ENCODE results near the gene SH2D7.

Gene SH2D7

DNA sequence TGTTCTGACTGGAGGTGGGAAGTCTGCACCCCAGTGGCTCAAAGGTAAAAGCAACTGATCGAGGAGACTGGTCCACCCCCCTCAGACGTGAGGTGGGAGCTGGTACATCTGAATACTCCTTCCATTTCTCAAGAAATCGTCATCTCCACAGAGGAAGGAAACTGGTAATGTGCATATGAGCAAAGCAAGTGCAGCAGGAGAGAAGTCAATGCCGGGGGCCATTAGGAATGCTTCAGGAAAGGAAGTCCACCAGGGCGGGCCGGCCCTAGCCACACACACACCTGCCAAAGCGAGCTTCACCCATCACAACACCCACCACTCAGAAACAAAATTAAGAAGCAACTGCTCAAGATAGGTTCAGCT, 23.3 kb upstream of the SH2D7 start:
- Histone ChIP-seq H3K9me3 (ENCODE audit: control insufficient read depth in 2 of 2, low read length in 2 of 2) (no peaks in the 10 kb centered on the region), H3K4me3 (ENCODE audit: low read length in 2 of 2) (peak overlapping the region in 1 of 2 donors; percentile 49), H3K4me1 (ENCODE audit: control insufficient read depth in 2 of 2, insufficient read depth in 2 of 2, low read length in 2 of 2) (peaks cover 72 to 79% of the 10 kb centered on the region in 2 donors), H3K27me3 (ENCODE audit: control insufficient read depth in 2 of 2, insufficient read depth in 2 of 2, low read length in 2 of 2) (no peaks in the 10 kb centered on the region), H3K9ac (ENCODE audit: low read depth in 1 of 2, low read length in 2 of 2) (peak overlapping the region; percentile 14 to 17), H3K36me3 (ENCODE audit: control insufficient read depth in 2 of 2, insufficient read depth in 2 of 2, low read length in 2 of 2) (peaks cover 0 to 4% of the 10 kb centered on the region in 2 donors), H3K27ac (ENCODE audit: low read depth in 2 of 2, low read length in 2 of 2) (peak overlapping the region; percentile 53 to 83)

DNA sequence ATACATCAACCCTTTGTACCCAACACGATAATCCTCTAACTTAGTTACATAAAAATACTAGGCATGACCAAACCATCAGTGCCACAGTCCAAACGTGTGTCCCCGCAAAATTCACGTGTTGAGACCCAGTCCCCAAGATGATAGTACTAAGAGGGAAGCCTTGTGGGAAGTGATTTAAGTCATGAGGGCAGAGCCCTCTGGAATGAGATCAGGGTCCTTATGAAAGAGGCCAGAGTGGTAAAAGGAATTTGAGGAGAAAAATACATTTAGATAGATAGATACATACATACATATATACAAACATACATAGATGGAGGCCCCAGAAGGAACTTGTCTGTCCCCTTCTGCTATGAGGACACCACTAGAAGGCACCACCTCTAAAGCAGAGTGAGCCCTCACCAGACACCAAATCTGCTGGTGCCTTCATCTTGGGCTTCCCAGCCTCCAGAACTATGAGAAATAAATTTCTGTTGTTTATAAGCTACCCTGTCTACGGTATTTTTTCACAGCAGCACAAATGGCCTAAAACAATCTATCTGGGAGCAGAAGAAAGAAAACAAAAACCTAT, 22.8 kb upstream of the SH2D7 start:
- H3K9ac ChIP-seq (ENCODE audit: low read depth in 1 of 2, low read length in 2 of 2), result peak overlapping the region; percentile 10 to 14
- no peaks in the 10 kb centered on the region for H3K27me3 ChIP-seq (ENCODE audit: control insufficient read depth in 2 of 2, insufficient read depth in 2 of 2, low read length in 2 of 2)
- peak overlapping the region; percentile 53 to 83 for H3K27ac ChIP-seq (ENCODE audit: low read depth in 2 of 2, low read length in 2 of 2)
- H3K9me3 ChIP-seq (ENCODE audit: control insufficient read depth in 2 of 2, low read length in 2 of 2), result no peaks in the 10 kb centered on the region
- peaks cover 0 to 4% of the 10 kb centered on the region in 2 donors for H3K36me3 ChIP-seq (ENCODE audit: control insufficient read depth in 2 of 2, insufficient read depth in 2 of 2, low read length in 2 of 2)
- peaks cover 70 to 79% of the 10 kb centered on the region in 2 donors for H3K4me1 ChIP-seq (ENCODE audit: control insufficient read depth in 2 of 2, insufficient read depth in 2 of 2, low read length in 2 of 2)
- H3K4me3 ChIP-seq (ENCODE audit: low read length in 2 of 2), result peak overlapping the region in 1 of 2 donors; percentile 49

DNA sequence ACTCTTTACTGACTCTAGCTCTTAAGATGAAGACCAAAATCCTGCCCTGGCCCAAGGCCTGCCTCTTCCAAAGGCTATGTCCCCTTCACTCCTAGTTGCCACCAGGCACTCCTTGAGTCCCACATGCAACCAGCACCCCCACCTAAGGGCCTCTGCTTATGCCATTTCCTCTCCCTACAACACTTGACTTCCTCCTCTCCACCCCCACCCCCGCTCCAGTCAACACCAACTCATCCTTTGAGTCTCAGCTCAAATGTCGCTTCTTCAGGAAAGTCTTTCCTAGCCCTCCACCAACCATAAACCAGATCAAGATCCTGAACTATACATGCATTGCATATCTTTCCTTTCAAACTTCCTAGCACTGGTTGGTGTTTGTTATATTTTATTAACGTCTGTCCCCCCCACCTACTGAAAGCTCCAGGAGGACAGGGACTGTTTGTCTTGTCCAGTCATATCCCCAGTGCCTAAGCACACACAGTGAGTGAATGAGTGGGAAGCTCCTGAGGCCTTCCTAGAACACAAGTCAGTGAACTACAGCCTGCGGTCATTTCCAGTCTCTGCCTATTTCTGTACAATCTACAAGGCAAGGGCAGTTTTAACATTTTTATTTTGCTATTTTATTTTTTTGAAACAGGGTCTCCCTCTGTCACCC, 22.2 kb upstream of the SH2D7 start:
- peak overlapping the region in 1 of 2 donors; percentile 17 for H3K9ac ChIP-seq (ENCODE audit: low read depth in 1 of 2, low read length in 2 of 2)
- peak overlapping the region; percentile 53 to 83 for H3K27ac ChIP-seq (ENCODE audit: low read depth in 2 of 2, low read length in 2 of 2)
- peaks cover 65 to 80% of the 10 kb centered on the region in 2 donors for H3K4me1 ChIP-seq (ENCODE audit: control insufficient read depth in 2 of 2, insufficient read depth in 2 of 2, low read length in 2 of 2)
- no peaks in the 10 kb centered on the region for H3K9me3 ChIP-seq (ENCODE audit: control insufficient read depth in 2 of 2, low read length in 2 of 2)
- H3K27me3 ChIP-seq (ENCODE audit: control insufficient read depth in 2 of 2, insufficient read depth in 2 of 2, low read length in 2 of 2), result no peaks in the 10 kb centered on the region
- H3K36me3 ChIP-seq (ENCODE audit: control insufficient read depth in 2 of 2, insufficient read depth in 2 of 2, low read length in 2 of 2), result peaks cover 0 to 4% of the 10 kb centered on the region in 2 donors
- no peak overlapping the region for H3K4me3 ChIP-seq (ENCODE audit: low read length in 2 of 2)

DNA sequence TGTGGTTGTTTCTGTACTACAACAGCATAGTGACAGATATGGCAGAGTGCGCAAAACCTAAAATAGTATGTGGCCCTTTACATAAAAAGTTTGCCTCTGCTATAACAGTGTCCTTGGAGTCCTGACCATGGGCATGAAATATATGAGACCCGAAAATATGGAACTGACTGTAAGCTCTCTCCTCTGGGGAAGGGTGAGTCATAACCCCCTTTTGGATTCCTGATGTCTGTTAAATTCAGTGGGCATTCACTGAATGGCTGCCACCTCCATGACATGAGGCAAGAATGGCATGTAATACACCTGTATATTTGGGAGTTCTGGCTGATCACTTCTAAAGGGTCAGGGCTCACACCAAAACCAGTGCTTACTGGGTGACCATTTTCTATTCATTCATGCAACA, 21.0 kb upstream of the SH2D7 start:
- Histone ChIP-seq H3K27ac (ENCODE audit: low read depth in 2 of 2, low read length in 2 of 2) (peak overlapping the region; percentile 81 to 82), H3K36me3 (ENCODE audit: control insufficient read depth in 2 of 2, insufficient read depth in 2 of 2, low read length in 2 of 2) (peaks cover 0 to 4% of the 10 kb centered on the region in 2 donors), H3K27me3 (ENCODE audit: control insufficient read depth in 2 of 2, insufficient read depth in 2 of 2, low read length in 2 of 2) (no peaks in the 10 kb centered on the region), H3K4me3 (ENCODE audit: low read length in 2 of 2) (no peak overlapping the region), H3K9ac (ENCODE audit: low read depth in 1 of 2, low read length in 2 of 2) (no peak overlapping the region), H3K9me3 (ENCODE audit: control insufficient read depth in 2 of 2, low read length in 2 of 2) (no peaks in the 10 kb centered on the region), H3K4me1 (ENCODE audit: control insufficient read depth in 2 of 2, insufficient read depth in 2 of 2, low read length in 2 of 2) (peaks cover 67 to 78% of the 10 kb centered on the region in 2 donors)

DNA sequence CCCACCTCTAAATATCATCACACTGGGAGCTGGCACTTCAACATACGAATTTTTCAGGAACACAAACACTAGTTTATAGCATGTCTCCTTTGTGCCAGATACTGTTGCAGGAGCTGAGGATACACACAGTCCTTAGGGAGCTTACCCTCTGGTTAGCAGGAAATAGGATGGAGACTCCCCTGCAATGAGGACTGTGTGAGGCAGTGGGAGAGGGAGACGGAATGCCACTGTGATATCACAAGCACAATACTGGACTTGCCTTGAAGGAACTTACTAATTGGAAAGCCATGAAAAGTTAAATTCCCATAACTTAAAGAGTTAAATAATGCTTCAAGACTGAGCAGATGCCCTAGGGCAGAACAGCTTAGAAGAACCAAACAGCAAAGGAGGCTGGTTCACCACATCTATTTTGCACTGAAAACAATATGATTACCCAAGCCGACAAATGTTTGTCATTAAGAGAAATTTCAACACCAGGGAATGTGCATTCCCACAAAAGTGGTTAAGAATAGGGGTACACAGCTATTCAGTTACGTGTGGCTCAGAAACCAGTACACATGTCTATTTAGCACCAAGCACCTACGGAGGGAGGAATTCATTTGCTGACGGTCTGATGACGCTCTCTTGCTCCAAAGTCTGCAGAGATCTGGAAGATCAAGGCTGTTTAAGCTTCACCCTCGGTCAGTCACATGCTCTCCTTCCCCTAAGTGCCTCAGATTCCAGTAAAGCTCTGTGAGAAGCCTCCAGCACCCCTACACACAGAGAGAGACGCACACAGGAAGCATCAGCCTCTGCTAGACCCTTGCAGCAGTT, 20.1 kb upstream of the SH2D7 start:
- H3K36me3 ChIP-seq (ENCODE audit: control insufficient read depth in 2 of 2, insufficient read depth in 2 of 2, low read length in 2 of 2), result peaks cover 0 to 4% of the 10 kb centered on the region in 2 donors
- H3K9ac ChIP-seq (ENCODE audit: low read depth in 1 of 2, low read length in 2 of 2), result peak overlapping the region; percentile 27 to 60
- H3K27me3 ChIP-seq (ENCODE audit: control insufficient read depth in 2 of 2, insufficient read depth in 2 of 2, low read length in 2 of 2), result no peaks in the 10 kb centered on the region
- peaks cover 58 to 70% of the 10 kb centered on the region in 2 donors for H3K4me1 ChIP-seq (ENCODE audit: control insufficient read depth in 2 of 2, insufficient read depth in 2 of 2, low read length in 2 of 2)
- H3K9me3 ChIP-seq (ENCODE audit: control insufficient read depth in 2 of 2, low read length in 2 of 2), result no peaks in the 10 kb centered on the region
- peak overlapping the region; percentile 81 to 82 for H3K27ac ChIP-seq (ENCODE audit: low read depth in 2 of 2, low read length in 2 of 2)
- peak overlapping the region; percentile 32 to 34 for H3K4me3 ChIP-seq (ENCODE audit: low read length in 2 of 2)

DNA sequence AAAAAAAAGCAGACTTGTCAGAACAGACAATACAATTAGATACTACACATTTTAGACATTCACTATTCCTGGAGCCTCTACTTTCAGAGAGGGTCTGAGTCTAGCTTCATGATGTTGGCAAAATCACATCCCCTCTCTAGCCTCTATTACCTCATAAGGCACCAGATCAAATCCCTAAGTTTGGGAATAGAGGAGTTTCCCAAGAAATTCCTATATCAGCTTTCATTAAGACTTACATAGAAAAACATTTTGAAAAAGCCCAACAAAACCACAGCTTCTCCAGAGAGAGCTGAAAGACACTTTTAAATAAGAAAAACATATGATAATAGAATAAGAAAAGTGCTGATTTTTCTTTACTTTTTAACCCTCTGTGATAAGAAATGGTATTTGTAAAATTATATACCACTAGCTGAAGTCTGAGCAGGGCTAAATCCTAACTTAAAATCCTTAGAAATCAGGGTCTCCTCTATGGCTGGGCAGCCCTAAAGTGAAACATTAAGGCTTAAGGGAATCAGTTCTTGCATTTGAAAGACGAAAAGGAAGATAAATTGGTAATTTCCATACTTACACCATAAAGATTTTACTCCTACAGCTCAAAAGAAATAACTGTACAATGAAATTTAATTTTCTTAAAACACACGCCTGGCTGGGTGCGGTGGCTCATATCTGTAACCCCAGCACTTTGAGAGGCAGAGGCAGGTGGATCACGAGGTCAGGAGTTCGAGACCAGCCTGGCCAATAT, 19.1 kb upstream of the SH2D7 start:
- Histone ChIP-seq H3K27me3 (ENCODE audit: control insufficient read depth in 2 of 2, insufficient read depth in 2 of 2, low read length in 2 of 2) (no peaks in the 10 kb centered on the region), H3K4me3 (ENCODE audit: low read length in 2 of 2) (peak overlapping the region in 1 of 2 donors; percentile 32), H3K27ac (ENCODE audit: low read depth in 2 of 2, low read length in 2 of 2) (peak overlapping the region; percentile 81 to 82), H3K4me1 (ENCODE audit: control insufficient read depth in 2 of 2, insufficient read depth in 2 of 2, low read length in 2 of 2) (peaks cover 53 to 67% of the 10 kb centered on the region in 2 donors), H3K9me3 (ENCODE audit: control insufficient read depth in 2 of 2, low read length in 2 of 2) (no peaks in the 10 kb centered on the region), H3K36me3 (ENCODE audit: control insufficient read depth in 2 of 2, insufficient read depth in 2 of 2, low read length in 2 of 2) (peaks cover 0 to 4% of the 10 kb centered on the region in 2 donors), H3K9ac (ENCODE audit: low read depth in 1 of 2, low read length in 2 of 2) (peak overlapping the region; percentile 27 to 60)

DNA sequence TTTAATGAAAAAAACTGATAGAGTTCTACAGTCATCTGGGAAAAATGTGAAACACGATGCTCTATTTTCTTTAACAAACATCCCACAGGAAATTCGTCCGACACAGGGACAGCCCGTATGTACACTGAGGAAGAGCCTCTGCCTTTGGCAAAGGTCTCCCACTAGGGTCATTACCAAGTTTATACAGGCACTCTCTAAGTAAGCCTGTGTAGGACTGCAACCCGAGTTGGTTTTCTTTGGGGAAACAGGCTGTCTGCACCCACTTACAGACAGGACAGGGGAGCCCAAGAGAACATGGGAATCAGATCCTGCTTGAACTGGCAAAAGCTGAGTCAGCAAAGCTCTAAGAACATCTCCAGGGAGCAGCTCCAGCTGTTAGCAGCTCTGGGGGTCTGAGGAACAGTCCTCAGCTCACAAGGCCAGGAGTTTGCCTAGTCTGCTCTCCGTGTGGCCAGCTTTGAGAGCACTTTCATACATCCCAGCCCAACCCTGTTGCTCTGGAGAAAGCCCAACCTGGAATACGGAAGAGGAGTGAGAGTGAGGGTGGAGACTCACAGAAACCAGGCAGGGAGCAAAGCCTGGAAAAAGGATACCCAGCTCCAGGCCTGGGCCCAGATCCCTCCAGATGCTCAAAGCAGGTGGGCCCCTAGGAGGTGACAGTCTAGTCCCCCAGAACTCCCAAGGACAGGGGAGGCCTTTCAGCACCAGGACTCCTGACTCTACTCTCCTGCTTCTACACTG, 16.7 kb upstream of the SH2D7 start:
- Histone ChIP-seq H3K27ac (ENCODE audit: low read depth in 2 of 2, low read length in 2 of 2) (peak overlapping the region; percentile 92 to 94), H3K9me3 (ENCODE audit: control insufficient read depth in 2 of 2, low read length in 2 of 2) (no peaks in the 10 kb centered on the region), H3K27me3 (ENCODE audit: control insufficient read depth in 2 of 2, insufficient read depth in 2 of 2, low read length in 2 of 2) (no peaks in the 10 kb centered on the region), H3K4me1 (ENCODE audit: control insufficient read depth in 2 of 2, insufficient read depth in 2 of 2, low read length in 2 of 2) (peaks cover 34 to 46% of the 10 kb centered on the region in 2 donors), H3K4me3 (ENCODE audit: low read length in 2 of 2) (peak overlapping the region; percentile 84 to 94), H3K9ac (ENCODE audit: low read depth in 1 of 2, low read length in 2 of 2) (peak overlapping the region; percentile 83 to 90), H3K36me3 (ENCODE audit: control insufficient read depth in 2 of 2, insufficient read depth in 2 of 2, low read length in 2 of 2) (peaks cover 0 to 4% of the 10 kb centered on the region in 2 donors)

DNA sequence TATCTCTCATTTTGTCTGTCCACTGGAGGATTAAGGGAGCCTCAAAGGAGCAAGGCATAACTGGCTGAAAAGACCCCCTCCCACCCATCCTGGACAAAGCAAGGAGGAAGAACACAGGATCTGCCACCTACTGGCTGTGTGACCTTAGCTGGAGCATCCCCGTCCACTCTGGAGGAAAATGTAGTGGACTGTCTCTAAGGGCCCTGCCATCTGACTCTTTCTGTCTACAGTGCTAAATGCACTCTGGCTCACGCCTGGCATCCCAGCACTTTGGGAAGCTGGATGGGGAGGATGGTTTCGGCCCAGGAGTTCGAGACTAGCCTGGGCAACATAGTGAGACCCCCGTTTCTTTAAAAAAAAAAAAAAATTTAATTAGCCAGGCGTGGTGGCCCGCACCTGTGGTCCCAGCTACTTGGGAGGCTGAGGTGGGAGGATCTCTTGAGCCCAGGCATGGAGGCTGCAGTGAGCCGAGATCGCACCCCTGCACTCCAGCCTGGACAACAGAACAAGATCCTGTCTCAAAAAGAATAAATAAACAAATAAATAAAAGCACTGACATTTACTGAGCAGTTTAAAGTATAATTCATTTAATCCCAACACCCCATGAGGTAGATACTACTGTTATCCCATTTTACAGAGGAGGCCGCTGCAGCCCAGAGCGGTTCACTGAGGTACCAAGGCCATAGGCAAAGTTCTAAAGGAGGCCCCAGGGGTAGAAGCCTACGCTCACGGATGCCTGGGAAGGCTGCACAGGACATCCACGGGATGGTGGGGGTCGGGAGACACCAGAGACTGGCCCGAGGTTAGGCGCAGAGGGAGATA, 15.9 kb upstream of the SH2D7 start:
- peak overlapping the region; percentile 83 to 90 for H3K9ac ChIP-seq (ENCODE audit: low read depth in 1 of 2, low read length in 2 of 2)
- H3K9me3 ChIP-seq (ENCODE audit: control insufficient read depth in 2 of 2, low read length in 2 of 2), result no peaks in the 10 kb centered on the region
- H3K27ac ChIP-seq (ENCODE audit: low read depth in 2 of 2, low read length in 2 of 2), result peak overlapping the region; percentile 92 to 94
- peaks cover 33 to 45% of the 10 kb centered on the region in 2 donors for H3K4me1 ChIP-seq (ENCODE audit: control insufficient read depth in 2 of 2, insufficient read depth in 2 of 2, low read length in 2 of 2)
- peaks cover 0 to 1% of the 10 kb centered on the region in 2 donors for H3K36me3 ChIP-seq (ENCODE audit: control insufficient read depth in 2 of 2, insufficient read depth in 2 of 2, low read length in 2 of 2)
- H3K4me3 ChIP-seq (ENCODE audit: low read length in 2 of 2), result peak overlapping the region; percentile 84 to 94
- no peaks in the 10 kb centered on the region for H3K27me3 ChIP-seq (ENCODE audit: control insufficient read depth in 2 of 2, insufficient read depth in 2 of 2, low read length in 2 of 2)

Measured in mucosa of rectum (tissue), 2 donors.